Pancreas (tissue), 10 donors: Measurements from ENCODE around the gene ALS2. TPM values are rescaled to one million over a fixed set of nuclear protein-coding genes. Genes with fewer than 3 reads are reported as not detected.

Experiments used
- ATAC-seq, 4 donors: fragments of 200-7000 bp; cut with Tn5 transposase; one replicate each; pipeline versions ENCODE4 v1.8.0 to v1.9.1; 2020; ENCODE audit warnings: mild to moderate bottlenecking in 4 of 4, moderate library complexity in 4 of 4
- DNase-seq, 6 donors: peaks; one replicate each; pipeline ENCODE4 v3.0.0-alpha.2; 2020
- FAIRE-seq: peaks from 2 replicates; lab custom pipeline; 2012; peaks lifted over from hg19 to GRCh38; lab: Jason Lieb, UNC
- H3K27ac ChIP-seq, 4 donors: fragments of 200-600 bp; sonication (generic); 1 replicate in 3 of 4; 2 replicates in 1 of 4; pipeline versions ENCODE4 v1.5.0 to v1.8.0; 2020
- H3K27me3 ChIP-seq, 4 donors: fragments of 200-600 bp; one replicate each; pipeline ENCODE4 v1.8.0; 2021
- H3K36me3 ChIP-seq, 3 donors: fragments of 200-600 bp; sonication (generic) in 1 of 3; one replicate each; pipeline versions ENCODE4 v1.5.0 to v1.8.0; 2020 to 2021
- H3K4me1 ChIP-seq, 3 donors: fragments of 200-600 bp; one replicate each; pipeline ENCODE4 v1.8.0; 2021
- H3K4me3 ChIP-seq, 4 donors: fragments of 200-600 bp; sonication (generic) in 2 of 4; one replicate each; pipeline versions ENCODE4 v1.5.0 to v1.8.0; 2020 to 2021
- H3K9me3 ChIP-seq, 4 donors: fragments of 200-600 bp; one replicate each; pipeline ENCODE4 v1.8.0; 2021
- WGBS, 2 donors: extraction: QIAGEN DNeasy Blood & Tissue Kit; methylation state at CpG; one replicate each; pipeline ENCODE4 v1.1.7; 2013; 5-methylcytosine and 5-hydroxymethylcytosine counted together
- intact Hi-C, 3 donors: fragments of 100-400 bp; cut with DNase I; formaldehyde crosslinking; loops; one replicate each; pipeline versions ENCODE4 v1.11.1 to v1.14.2; 2022
- polyA plus RNA-seq, 2 donors: library from polyadenylated mRNA; stranded (reverse); fragments of 200-250 nt; gene quantifications; one replicate each; pipeline ENCODE4 v1.2.3, GENCODE V29; 2013
- total RNA-seq, 6 donors: library from RNA; stranded (reverse); fragmentation: NEBNext Ultra II Directional in 4 of 6; extraction: Animal tissue kit (Norgen Biotek cat#: 25700) in 4 of 6; gene quantifications; one replicate each; pipeline versions ENCODE4 v1.2.1 to v1.2.4, GENCODE V29; 2021 to 2023
- TF ChIP-seq, protein P1 (sequence below), 4 donors: fragments of 200-600 bp; sonication (generic) in 3 of 4; IDR thresholded peaks; one replicate each; pipeline versions ENCODE4 v1.5.0 to v1.8.0; 2021; ENCODE audit warnings: antibody characterized with exemption in 4 of 4
- donor health status: healthy with polysubstance abuse.
- donor health status: DM: no; HTN: no; CAD: no; lungs with moderate emphysema.
- donor health status: DM: no; HTN: no; CAD: no.
- donor health status: control.
- donor health status: control.
- donor health status: Bipolar disorder and iron deficiency.
- donor health status: DM: yes; HTN: yes; CAD: no.
- donor health status: DM: no; HTN: no; CAD: no.
- donor health status: DM: no; HTN: no; CAD: no.
- donor health status: DM: yes; HTN: yes; CAD: no.

Gene ALS2
- total and polyA plus RNA-seq, 8 donors: 4.8 to 12.9 (median 6.9) TPM

DNA sequence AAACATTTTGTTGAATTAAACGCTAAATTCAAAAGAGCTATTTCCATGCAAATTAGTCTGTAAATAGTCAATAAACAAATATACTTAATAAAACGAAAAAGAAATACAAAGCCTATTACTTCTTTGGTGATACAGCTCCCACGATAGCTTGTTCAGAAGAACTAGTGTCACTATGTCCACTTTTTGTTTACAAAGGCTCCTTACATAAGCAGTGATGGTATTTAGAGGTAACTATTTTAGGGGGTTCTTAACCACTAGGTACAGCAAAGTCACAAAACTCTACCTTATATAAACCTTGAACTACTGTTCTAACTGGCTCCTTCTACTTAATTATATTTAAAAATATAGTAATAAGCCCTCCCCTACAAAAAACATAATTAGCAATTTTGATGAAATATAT lies 21.9 kb downstream of the ALS2 start:
- no peaks in the 10 kb centered on the region for H3K27me3 ChIP-seq
- no peaks in the 10 kb centered on the region for H3K9me3 ChIP-seq
- TF ChIP-seq, protein P1, sequence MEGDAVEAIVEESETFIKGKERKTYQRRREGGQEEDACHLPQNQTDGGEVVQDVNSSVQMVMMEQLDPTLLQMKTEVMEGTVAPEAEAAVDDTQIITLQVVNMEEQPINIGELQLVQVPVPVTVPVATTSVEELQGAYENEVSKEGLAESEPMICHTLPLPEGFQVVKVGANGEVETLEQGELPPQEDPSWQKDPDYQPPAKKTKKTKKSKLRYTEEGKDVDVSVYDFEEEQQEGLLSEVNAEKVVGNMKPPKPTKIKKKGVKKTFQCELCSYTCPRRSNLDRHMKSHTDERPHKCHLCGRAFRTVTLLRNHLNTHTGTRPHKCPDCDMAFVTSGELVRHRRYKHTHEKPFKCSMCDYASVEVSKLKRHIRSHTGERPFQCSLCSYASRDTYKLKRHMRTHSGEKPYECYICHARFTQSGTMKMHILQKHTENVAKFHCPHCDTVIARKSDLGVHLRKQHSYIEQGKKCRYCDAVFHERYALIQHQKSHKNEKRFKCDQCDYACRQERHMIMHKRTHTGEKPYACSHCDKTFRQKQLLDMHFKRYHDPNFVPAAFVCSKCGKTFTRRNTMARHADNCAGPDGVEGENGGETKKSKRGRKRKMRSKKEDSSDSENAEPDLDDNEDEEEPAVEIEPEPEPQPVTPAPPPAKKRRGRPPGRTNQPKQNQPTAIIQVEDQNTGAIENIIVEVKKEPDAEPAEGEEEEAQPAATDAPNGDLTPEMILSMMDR (IDR thresholded peaks at IDR 0.05): no peak
- peak in 1 of 4 donors; percentile 33 for ATAC-seq
- FAIRE-seq: no peak
- no peak for DNase-seq
- intact Hi-C loops: no loop called here
- H3K4me3 ChIP-seq: no peak overlapping the region
- peaks cover 0 to 7% (median 3%) of the 10 kb centered on the region in 3 donors for H3K36me3 ChIP-seq
- H3K4me1 ChIP-seq: peaks cover 0 to 14% (median 4%) of the 10 kb centered on the region in 3 donors
- WGBS, 2 donors: 32 to 35% methylated on average over 3 of the region's 3 CpGs
- H3K27ac ChIP-seq: no peak overlapping the region

DNA sequence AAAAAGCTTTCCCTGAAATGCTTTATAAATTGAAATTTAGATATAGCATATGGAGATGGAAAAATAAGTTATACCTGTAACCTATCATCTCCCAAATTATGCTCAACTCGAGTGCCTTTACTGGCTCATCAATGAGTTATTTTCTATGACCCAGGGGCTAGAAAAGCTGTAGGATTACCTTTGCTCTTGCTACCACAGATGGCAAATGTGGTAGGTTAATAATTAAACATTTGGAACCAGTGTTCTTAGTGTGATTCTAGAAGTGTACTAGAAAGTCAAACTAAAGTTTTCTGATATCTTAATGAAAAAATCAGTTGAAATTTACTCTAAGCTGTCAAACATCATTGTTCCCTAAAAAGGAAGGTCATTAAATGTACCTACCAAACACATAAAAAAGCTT lies 22.5 kb downstream of the ALS2 start:
- FAIRE-seq: no peak
- Histone ChIP-seq H3K9me3 (no peaks in the 10 kb centered on the region), H3K4me3 (no peak overlapping the region), H3K36me3 (peaks cover 0 to 7% (median 3%) of the 10 kb centered on the region in 3 donors), H3K27me3 (no peaks in the 10 kb centered on the region), H3K4me1 (peaks cover 0 to 14% (median 4%) of the 10 kb centered on the region in 3 donors), H3K27ac (no peak overlapping the region)
- DNase-seq: no peak
- ATAC-seq: peak in 3 of 4 donors; percentile 59 to 88 (median 79)
- 0 to 1% methylated on average over 1 of the region's 1 CpG for WGBS, 2 donors
- intact Hi-C loops: no loop called here
- TF ChIP-seq, protein P1 (IDR thresholded peaks at IDR 0.05): no peak

DNA sequence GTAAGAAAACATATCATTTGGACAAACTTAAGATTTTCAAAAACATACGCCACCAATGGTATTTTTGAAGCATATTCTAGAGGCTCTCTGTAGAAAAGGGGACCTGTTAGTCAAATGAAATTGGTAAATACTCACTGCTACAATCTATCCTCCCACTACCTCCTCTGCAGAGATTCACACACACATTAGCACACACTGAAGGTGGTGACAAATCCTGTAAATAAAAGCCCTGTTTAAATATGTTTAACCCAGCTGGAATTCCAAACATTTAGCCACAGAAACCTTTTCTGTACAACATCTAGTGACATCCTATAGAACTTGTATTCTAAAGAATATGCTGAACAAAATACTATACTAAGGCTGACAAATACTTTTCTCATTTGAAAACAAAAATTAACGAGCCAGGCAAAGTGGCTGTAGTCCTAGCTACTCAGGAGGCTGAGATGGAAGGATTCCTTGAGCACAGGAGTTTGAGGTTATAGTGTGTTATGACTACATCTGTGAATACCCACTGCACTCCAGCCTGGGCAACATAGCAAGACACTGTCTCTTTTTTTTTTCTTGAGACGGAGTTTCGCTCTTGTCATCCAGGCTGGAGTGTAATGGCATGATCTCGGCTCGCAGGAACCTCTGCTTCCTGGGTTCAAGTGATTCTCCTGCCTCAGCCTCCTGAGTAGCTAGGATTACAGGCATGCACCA lies 25.9 kb downstream of the ALS2 start:
- intact Hi-C loops: no loop called here
- H3K4me1 ChIP-seq: peaks cover 0 to 14% (median 4%) of the 10 kb centered on the region in 3 donors
- DNase-seq (no peak), FAIRE-seq (no peak), ATAC-seq (no peak)
- H3K36me3 ChIP-seq: no peaks in the 10 kb centered on the region
- no peaks in the 10 kb centered on the region for H3K9me3 ChIP-seq
- TF ChIP-seq, protein P1 (IDR thresholded peaks at IDR 0.05): no peak
- H3K27me3 ChIP-seq: no peaks in the 10 kb centered on the region
- 89% methylated on average over 6 of the region's 6 CpGs for WGBS, 2 donors
- no peak overlapping the region for H3K27ac ChIP-seq
- H3K4me3 ChIP-seq: no peak overlapping the region

DNA sequence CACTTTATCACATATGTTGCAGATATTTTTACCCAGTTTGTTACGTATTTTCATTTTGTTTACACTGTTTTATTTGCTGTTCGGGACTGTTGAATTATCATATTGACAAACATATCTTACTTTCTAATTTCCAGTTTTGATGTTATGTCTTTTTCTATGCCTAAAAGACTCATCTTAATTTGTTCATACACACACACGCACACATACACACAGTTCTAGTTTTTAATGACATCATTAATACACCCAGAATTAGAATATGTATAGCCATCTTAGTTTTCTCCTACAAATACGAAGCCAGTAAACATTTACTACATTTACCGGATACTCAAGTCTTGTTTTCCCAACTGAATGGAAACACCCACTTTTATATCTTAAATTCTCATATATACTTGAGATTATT lies 29.2 kb downstream of the ALS2 start:
- DNase-seq: no peak
- ATAC-seq: no peak
- Histone ChIP-seq H3K9me3 (no peaks in the 10 kb centered on the region), H3K36me3 (peaks cover 0 to 1% (median 0%) of the 10 kb centered on the region in 3 donors), H3K27me3 (no peaks in the 10 kb centered on the region), H3K27ac (no peak overlapping the region), H3K4me1 (no peaks in the 10 kb centered on the region), H3K4me3 (no peak overlapping the region)
- 71 to 74% methylated on average over 5 of the region's 5 CpGs for WGBS, 2 donors
- FAIRE-seq: no peak
- intact Hi-C loops: no loop called here
- TF ChIP-seq, protein P1 (IDR thresholded peaks at IDR 0.05): no peak

DNA sequence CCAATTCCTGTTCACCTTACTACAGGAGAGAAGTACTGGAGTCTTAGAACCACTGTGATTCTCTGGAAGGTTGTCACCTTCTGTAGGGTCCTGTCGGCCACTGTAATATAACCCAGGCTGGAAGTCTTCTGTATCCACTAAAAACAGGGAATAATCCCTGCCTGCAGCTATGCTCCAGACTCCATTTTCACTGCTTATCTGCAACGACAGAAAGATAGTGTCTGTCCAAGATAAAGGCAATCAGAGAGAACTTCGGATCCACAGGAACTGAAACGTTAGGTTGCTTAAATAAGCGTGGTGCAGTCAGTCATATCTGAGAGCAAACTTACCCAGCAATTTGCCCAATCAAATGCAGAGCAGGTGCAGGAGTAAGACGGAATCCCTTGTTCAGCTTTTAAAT lies 34.2 kb downstream of the ALS2 start:
- H3K36me3 ChIP-seq: peaks cover 0 to 9% (median 0%) of the 10 kb centered on the region in 3 donors

More for the DNA sequence above, 34.2 kb downstream of the ALS2 start:
- no peaks in the 10 kb centered on the region for H3K9me3 ChIP-seq
- no peak for DNase-seq
- WGBS, 2 donors: 65 to 66% methylated on average over 6 of the region's 6 CpGs
- no peak overlapping the region for H3K4me3 ChIP-seq
- FAIRE-seq: no peak
- intact Hi-C loops: no loop called here
- no peaks in the 10 kb centered on the region for H3K27me3 ChIP-seq
- no peak for ATAC-seq
- H3K27ac ChIP-seq: no peak overlapping the region
- TF ChIP-seq, protein P1 (IDR thresholded peaks at IDR 0.05): no peak
- no peaks in the 10 kb centered on the region for H3K4me1 ChIP-seq
